HCT116 (cell line): ENCODE data around the gene PCNT.

Experiments
- CEBPB ChIP-seq: IDR thresholded peaks from 2 replicates; pipeline ENCODE4 v1.6.1; 2012; ENCODE audit warnings: low read depth
- EZH2 ChIP-seq: fragments of 200-600 bp; sonication (generic); IDR thresholded peaks from 2 replicates; pipeline ENCODE4 v1.6.1; 2017; ENCODE audit warnings: antibody characterized with exemption, mixed run types
- EZH2phosphoT487 ChIP-seq: fragments of 200-600 bp; IDR thresholded peaks from 2 replicates; pipeline ENCODE4 v1.6.1; 2018; ENCODE audit warnings: antibody characterized with exemption, borderline replicate concordance
- POLR2A ChIP-seq: IDR thresholded peaks from 2 replicates; pipeline ENCODE4 v1.7.0; 2011; ENCODE audit warnings: borderline replicate concordance; ENCODE audit not compliant: insufficient read depth, insufficient read length; ENCODE audit errors: extremely low read depth
- POLR2AphosphoS5 ChIP-seq: IDR thresholded peaks from 2 replicates; pipeline ENCODE4 v1.6.1; 2011; ENCODE audit warnings: mild to moderate bottlenecking, low read depth, low read length, moderate library complexity
- RAD21 ChIP-seq: IDR thresholded peaks from 2 replicates; pipeline ENCODE4 v1.6.1; 2012; ENCODE audit warnings: low read depth, mild to moderate bottlenecking
- SIN3A ChIP-seq: IDR thresholded peaks from 2 replicates; pipeline ENCODE4 v1.6.1; 2012; ENCODE audit warnings: low read depth
- SP1 ChIP-seq: IDR thresholded peaks from 2 replicates; pipeline ENCODE4 v1.6.1; 2012; ENCODE audit warnings: low read depth
- SRF ChIP-seq: IDR thresholded peaks from 2 replicates; pipeline ENCODE4 v1.6.1; 2012; ENCODE audit warnings: low read depth
- YY1 ChIP-seq: IDR thresholded peaks from 2 replicates; pipeline ENCODE4 v1.6.1; 2011; ENCODE audit warnings: low read length, low read depth, moderate library complexity, mild to moderate bottlenecking; ENCODE audit not compliant: insufficient replicate concordance; ENCODE audit errors: extremely low read depth
- ZFX ChIP-seq: fragments of 450-650 bp; IDR thresholded peaks from 2 replicates; pipeline ENCODE4 v1.6.1; 2017
- ZNF274 ChIP-seq: fragments of 200-500 bp; sonication (Bioruptor generic); IDR thresholded peaks from 2 replicates; pipeline ENCODE4 v1.6.1; 2014; ENCODE audit warnings: mild to moderate bottlenecking, low read depth, low read length, inconsistent platforms
- TF ChIP-seq, protein P1 (sequence below), 3 experiments: fragments of 200-600 bp in 1 of 3; sonication (generic) in 1 of 3; IDR thresholded peaks in 2 of 3; conservative IDR thresholded peaks in 1 of 3; 2 replicates each; pipeline ENCODE4 v1.5.1; 2012 to 2017; ENCODE audit warnings: low read depth in 2 of 3, low read length in 2 of 3, antibody characterized with exemption in 1 of 3, borderline replicate concordance in 1 of 3, control low read depth in 1 of 3, mild to moderate bottlenecking in 1 of 3, mixed read lengths in 1 of 3, mixed run types in 1 of 3, moderate library complexity in 1 of 3; ENCODE audit not compliant: insufficient read depth in 1 of 3

DNA sequence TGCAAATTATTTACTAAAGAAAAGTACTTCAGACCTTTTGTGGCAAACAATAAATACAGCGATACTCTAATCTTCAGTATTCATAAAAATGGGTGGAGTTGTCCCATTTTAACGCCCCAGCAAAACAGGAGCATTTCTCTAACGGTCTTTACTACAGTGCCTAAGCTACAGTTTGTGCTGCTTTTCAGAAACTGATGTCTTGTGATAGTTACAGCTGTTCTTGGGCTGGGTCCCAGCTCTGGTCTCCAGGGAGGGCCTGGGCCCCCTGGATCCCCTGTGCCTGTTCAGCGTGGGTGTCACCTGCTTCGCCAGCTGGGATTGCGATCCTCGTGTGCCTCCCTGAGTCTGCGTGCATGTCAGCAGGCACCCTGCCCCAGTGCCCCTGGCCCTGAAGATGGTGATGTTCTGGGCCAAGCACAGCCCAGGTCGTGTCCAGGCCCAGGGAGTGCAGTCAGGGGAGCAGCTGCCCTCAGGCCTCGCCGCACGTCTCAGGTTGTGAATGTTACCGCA is 70.7 kb downstream of the PCNT start:
- TF ChIP-seq, protein P1, sequence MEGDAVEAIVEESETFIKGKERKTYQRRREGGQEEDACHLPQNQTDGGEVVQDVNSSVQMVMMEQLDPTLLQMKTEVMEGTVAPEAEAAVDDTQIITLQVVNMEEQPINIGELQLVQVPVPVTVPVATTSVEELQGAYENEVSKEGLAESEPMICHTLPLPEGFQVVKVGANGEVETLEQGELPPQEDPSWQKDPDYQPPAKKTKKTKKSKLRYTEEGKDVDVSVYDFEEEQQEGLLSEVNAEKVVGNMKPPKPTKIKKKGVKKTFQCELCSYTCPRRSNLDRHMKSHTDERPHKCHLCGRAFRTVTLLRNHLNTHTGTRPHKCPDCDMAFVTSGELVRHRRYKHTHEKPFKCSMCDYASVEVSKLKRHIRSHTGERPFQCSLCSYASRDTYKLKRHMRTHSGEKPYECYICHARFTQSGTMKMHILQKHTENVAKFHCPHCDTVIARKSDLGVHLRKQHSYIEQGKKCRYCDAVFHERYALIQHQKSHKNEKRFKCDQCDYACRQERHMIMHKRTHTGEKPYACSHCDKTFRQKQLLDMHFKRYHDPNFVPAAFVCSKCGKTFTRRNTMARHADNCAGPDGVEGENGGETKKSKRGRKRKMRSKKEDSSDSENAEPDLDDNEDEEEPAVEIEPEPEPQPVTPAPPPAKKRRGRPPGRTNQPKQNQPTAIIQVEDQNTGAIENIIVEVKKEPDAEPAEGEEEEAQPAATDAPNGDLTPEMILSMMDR (IDR thresholded peaks at IDR 0.05 in 2 of 3, conservative IDR thresholded peaks at IDR 0.05 in 1 of 3; ENCODE audit: borderline replicate concordance in 1 of 3, insufficient read depth in 1 of 3, low read depth in 2 of 3, low read length in 2 of 3), result no peak
- TF ChIP-seq EZH2 (no peak), EZH2phosphoT487 (no peak), ZFX (no peak), POLR2A (no peak), SIN3A (no peak), YY1 (no peak), SRF (no peak), CEBPB (no peak), POLR2AphosphoS5 (no peak), SP1 (no peak), ZNF274 (no peak), RAD21 (no peak)
